A549 (cell line): ENCODE measurements around the gene PNKP.

Source experiments
- CEBPB ChIP-seq, 2 experiments: fragments of >200 bp in 1 of 2; sonication (Bioruptor Twin) in 1 of 2; formaldehyde crosslinking in 1 of 2; IDR thresholded peaks; 2 replicates each; pipeline ENCODE4 v1.6.1; 2012 to 2016
- CHD4 ChIP-seq: fragments of 200-600 bp; sonication (generic); IDR thresholded peaks from 2 replicates; pipeline ENCODE4 v1.6.1; 2016; ENCODE audit warnings: antibody characterized with exemption, mild to moderate bottlenecking, borderline replicate concordance
- HEYL ChIP-seq: fragments of 250-450 bp; sonication (Bioruptor Pico); IDR thresholded peaks from 2 replicates; pipeline ENCODE4 v1.8.0; 2021; ENCODE audit warnings: mild to moderate bottlenecking, moderate library complexity
- MAZ ChIP-seq: fragments of 150-350 bp; IDR thresholded peaks from 2 replicates; pipeline ENCODE4 v1.6.1; 2014; ENCODE audit warnings: antibody characterized with exemption, low read depth, low read length, borderline replicate concordance
- NPAS2 ChIP-seq: fragments of 250-450 bp; sonication (Bioruptor Pico); IDR thresholded peaks from 2 replicates; pipeline ENCODE4 v1.8.0; 2022; ENCODE audit warnings: mild to moderate bottlenecking, moderate library complexity, borderline replicate concordance
- POLR2A ChIP-seq: IDR thresholded peaks from 2 replicates; pipeline ENCODE4 v1.6.1; 2012; ENCODE audit warnings: mild to moderate bottlenecking, low read length
- RFX5 ChIP-seq: fragments of 450-650 bp; IDR thresholded peaks from 2 replicates; pipeline ENCODE4 v1.7.1; 2014; ENCODE audit warnings: antibody characterized with exemption, mild to moderate bottlenecking, moderate library complexity
- RNF2 ChIP-seq: fragments of 200-600 bp; sonication (generic); IDR thresholded peaks from 2 replicates; pipeline ENCODE4 v1.6.1; 2016; ENCODE audit warnings: low read depth, mild to moderate bottlenecking, antibody characterized with exemption, moderate library complexity, borderline replicate concordance
- SMC3 ChIP-seq: fragments of >200 bp; sonication (Bioruptor Twin); formaldehyde crosslinking; IDR thresholded peaks from 3 replicates; pipeline ENCODE4 v1.6.1; 2018; ENCODE audit warnings: inconsistent platforms
- TF ChIP-seq, protein P1 (sequence below): fragments of >200 bp; sonication (Bioruptor Twin); formaldehyde crosslinking; IDR thresholded peaks from 3 replicates; pipeline ENCODE4 v1.5.1; 2016
- TF ChIP-seq, protein P2 (sequence below): IDR thresholded peaks from 2 replicates; pipeline ENCODE4 v1.6.1; 2012
- TF ChIP-seq, protein P3 (sequence below): fragments of 250-450 bp; sonication (Bioruptor Pico); IDR thresholded peaks from 2 replicates; pipeline ENCODE4 v1.5.0; 2021; ENCODE audit warnings: mild to moderate bottlenecking, moderate library complexity, borderline replicate concordance
- TF ChIP-seq, protein P4 (sequence below): fragments of 200-600 bp; sonication (generic); IDR thresholded peaks from 2 replicates; pipeline ENCODE4 v1.6.1; 2016; ENCODE audit warnings: antibody characterized with exemption, mild to moderate bottlenecking, moderate library complexity

DNA sequence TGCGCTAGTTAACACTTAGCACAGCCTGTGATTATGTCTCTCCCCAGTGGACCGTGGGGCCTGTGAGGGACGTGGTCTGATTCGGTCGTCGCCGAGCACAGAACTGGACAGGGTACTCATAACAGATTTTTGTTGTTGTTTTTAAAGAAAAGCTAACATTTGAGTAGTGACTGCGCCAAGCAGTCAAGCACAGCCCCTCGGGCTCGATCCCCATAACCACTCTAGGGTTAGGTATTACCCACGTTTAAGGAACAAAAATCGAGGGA, 17.2 kb downstream of the PNKP start:
- TF ChIP-seq RNF2 (no peak), POLR2A (no peak), CHD4 (no peak), HEYL (CRISPR knock-in tag) (no peak), RFX5 (no peak), NPAS2 (CRISPR knock-in tag) (no peak), SMC3 (no peak), CEBPB (IDR thresholded peaks at IDR 0.05) (no peak), MAZ (no peak)
- TF ChIP-seq, protein P1, sequence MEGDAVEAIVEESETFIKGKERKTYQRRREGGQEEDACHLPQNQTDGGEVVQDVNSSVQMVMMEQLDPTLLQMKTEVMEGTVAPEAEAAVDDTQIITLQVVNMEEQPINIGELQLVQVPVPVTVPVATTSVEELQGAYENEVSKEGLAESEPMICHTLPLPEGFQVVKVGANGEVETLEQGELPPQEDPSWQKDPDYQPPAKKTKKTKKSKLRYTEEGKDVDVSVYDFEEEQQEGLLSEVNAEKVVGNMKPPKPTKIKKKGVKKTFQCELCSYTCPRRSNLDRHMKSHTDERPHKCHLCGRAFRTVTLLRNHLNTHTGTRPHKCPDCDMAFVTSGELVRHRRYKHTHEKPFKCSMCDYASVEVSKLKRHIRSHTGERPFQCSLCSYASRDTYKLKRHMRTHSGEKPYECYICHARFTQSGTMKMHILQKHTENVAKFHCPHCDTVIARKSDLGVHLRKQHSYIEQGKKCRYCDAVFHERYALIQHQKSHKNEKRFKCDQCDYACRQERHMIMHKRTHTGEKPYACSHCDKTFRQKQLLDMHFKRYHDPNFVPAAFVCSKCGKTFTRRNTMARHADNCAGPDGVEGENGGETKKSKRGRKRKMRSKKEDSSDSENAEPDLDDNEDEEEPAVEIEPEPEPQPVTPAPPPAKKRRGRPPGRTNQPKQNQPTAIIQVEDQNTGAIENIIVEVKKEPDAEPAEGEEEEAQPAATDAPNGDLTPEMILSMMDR: no peak
- TF ChIP-seq, protein P2, sequence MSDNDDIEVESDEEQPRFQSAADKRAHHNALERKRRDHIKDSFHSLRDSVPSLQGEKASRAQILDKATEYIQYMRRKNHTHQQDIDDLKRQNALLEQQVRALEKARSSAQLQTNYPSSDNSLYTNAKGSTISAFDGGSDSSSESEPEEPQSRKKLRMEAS: no peak
- TF ChIP-seq, protein P3, sequence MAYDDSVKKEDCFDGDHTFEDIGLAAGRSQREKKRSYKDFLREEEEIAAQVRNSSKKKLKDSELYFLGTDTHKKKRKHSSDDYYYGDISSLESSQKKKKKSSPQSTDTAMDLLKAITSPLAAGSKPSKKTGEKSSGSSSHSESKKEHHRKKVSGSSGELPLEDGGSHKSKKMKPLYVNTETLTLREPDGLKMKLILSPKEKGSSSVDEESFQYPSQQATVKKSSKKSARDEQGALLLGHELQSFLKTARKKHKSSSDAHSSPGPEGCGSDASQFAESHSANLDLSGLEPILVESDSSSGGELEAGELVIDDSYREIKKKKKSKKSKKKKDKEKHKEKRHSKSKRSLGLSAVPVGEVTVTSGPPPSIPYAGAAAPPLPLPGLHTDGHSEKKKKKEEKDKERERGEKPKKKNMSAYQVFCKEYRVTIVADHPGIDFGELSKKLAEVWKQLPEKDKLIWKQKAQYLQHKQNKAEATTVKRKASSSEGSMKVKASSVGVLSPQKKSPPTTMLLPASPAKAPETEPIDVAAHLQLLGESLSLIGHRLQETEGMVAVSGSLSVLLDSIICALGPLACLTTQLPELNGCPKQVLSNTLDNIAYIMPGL: no peak
- TF ChIP-seq, protein P4, sequence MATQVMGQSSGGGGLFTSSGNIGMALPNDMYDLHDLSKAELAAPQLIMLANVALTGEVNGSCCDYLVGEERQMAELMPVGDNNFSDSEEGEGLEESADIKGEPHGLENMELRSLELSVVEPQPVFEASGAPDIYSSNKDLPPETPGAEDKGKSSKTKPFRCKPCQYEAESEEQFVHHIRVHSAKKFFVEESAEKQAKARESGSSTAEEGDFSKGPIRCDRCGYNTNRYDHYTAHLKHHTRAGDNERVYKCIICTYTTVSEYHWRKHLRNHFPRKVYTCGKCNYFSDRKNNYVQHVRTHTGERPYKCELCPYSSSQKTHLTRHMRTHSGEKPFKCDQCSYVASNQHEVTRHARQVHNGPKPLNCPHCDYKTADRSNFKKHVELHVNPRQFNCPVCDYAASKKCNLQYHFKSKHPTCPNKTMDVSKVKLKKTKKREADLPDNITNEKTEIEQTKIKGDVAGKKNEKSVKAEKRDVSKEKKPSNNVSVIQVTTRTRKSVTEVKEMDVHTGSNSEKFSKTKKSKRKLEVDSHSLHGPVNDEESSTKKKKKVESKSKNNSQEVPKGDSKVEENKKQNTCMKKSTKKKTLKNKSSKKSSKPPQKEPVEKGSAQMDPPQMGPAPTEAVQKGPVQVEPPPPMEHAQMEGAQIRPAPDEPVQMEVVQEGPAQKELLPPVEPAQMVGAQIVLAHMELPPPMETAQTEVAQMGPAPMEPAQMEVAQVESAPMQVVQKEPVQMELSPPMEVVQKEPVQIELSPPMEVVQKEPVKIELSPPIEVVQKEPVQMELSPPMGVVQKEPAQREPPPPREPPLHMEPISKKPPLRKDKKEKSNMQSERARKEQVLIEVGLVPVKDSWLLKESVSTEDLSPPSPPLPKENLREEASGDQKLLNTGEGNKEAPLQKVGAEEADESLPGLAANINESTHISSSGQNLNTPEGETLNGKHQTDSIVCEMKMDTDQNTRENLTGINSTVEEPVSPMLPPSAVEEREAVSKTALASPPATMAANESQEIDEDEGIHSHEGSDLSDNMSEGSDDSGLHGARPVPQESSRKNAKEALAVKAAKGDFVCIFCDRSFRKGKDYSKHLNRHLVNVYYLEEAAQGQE: no peak
